NCI-H1436 (cell line): Measurements from ENCODE around the gene CBFA2T2.
"Not testable (repeated sequence)": the region's sequence is repeated elsewhere in the genome, so short reads cannot be mapped to it uniquely, and the experiment has no call there.

Experiments
- DNase-seq: peaks from one replicate; lab custom pipeline; 2025; lab: John Stamatoyannopoulos, UW

Gene CBFA2T2

DNA sequence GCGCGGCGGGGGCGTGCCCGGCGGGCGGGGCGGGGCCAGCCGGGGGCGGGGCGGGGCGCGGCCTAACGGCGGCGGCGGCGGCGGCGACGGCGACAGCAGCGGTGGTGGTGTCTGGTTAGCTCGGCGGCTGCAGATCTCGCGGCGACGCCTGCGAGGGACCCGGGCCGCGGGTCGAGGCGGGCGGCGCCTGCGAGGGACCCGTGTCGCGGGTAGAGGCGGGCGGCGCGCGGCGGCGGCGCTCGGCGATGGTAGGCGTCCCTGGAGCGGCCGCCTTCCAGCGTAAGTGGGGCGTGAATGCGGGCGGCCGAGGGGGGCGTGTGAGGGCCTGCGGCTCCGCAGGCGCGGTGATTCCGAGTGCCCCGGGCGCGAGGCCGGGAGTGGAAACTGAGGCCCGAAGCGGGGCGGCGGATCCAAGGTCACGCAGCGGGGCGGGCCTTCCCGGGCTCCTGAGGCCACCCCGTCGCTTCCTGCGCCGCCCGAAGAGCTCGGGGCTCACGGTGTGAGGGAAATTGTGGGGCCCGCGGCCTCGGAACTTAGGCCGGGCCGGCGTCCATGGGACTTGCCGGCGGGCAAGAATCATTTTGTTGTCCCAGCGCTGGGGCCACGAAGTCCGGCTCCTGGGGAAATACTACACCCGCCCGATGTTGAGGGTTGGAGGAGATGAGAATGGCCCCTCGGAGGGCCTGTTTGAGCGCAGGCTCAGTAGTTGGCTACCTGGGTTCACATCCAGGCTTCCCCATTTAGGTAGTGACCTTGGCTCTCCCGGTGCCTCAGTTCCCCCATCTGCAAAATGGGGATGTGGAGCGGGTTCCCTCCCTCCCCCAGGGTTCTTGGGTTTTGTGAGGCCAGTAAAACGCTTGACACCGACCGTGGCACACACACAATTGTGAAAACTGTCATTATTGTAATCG is at the start of gene CBFA2T2:
Gene CBFA2T2 (plus strand): TSS at position 74 of the 911 bp plus-strand sequence. CDS start 172 bp downstream, at position 246.
- no peak for DNase-seq

DNA sequence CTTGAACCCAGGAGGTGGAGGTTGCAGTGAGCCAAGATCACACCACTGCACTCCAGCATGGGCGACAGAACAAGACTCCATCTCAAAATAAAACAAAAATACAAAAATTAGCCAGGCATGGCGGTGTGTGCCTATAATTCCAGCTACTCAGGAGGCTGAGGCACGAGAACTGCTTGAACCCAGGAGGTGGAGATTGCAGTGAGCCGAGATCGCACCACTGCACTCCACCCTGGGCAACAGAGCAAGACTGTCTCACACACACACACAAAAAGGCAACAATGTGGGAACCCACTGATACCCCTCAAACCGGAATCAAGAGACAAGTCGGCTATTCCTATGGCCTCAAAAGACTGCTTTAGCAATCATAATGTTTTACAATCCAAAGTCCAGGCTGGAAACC is 49.3 kb upstream of the CBFA2T2 start:
- not testable (repeated sequence) for DNase-seq

DNA sequence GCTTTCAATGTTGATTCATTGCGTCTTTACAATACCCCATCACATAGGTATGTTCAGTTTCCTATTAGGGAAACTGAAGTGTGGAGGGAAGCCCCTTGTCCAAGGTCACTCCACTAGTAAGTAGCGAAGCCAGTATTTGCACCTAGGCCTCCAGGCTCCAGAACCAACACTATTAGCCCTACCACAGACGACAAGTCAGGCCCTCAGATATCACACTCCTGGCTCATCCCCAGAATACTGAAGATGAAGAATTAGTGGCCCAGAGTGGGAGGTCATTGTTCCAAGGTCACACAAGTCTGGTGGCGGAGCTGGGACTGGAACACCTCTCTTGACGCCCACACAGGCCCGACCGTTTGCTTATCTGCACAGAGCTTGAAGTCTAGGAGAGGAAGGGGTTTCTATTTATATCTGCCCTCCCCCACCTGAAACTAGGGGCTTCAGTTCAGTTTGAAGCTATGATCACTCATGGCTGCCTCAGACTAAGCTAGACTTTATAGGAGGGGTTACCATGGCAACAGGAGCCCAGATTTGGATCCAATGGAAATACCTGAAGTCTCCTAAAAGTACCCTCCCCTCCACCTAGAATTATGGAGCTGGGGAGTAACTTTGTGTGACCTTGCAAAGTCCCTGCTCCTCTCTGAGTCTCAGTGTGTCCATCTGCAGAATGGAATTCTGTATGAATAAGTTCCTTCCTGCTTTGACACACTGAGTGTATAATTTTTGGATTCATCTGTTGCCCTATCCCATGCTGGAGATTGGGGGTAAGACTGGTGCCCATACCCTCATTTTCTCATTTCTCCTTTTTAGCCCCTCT is 48.5 kb upstream of the CBFA2T2 start:
- DNase-seq, result no peak

DNA sequence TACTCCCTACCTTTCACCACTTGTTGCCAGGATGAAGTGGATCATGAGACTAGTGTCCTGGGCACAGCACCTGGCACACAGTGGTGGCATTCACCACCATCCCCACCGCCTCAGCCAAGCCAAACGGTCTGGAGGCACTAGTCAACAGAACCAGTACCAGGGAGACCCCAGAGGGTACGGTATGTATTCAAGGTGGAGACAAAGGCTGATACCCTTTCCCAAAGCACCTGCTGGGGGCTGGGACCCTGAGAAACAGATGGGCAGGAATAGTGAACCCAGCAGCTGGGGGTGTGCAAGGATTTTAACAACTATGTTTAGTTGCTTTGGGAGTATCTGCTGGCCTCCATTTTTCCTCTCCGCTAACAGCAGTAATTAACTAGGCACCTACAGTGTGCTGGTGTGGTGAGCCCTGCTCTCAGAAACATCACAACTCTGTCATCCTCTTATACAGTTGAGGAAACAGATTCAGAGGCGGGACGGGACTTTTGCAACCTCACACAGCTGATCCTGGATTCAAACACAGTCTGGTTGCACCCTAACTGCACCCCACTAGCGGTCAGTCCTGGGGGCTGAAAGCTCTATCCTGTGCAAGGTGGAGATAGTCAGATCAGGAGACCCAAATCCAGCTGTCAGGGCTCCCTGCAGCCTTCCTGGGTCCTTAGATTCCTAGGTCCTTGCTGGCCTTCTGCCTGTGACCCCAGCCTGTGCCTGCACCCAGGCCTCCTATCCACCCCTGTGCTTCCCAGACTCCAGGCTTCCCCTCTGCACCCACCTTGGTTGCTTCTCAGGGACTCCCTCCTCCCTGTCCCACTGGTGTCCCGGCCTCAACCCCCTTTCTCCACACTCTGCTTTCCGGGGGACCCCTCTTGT is 47.5 kb upstream of the CBFA2T2 start:
- DNase-seq, result no peak

DNA sequence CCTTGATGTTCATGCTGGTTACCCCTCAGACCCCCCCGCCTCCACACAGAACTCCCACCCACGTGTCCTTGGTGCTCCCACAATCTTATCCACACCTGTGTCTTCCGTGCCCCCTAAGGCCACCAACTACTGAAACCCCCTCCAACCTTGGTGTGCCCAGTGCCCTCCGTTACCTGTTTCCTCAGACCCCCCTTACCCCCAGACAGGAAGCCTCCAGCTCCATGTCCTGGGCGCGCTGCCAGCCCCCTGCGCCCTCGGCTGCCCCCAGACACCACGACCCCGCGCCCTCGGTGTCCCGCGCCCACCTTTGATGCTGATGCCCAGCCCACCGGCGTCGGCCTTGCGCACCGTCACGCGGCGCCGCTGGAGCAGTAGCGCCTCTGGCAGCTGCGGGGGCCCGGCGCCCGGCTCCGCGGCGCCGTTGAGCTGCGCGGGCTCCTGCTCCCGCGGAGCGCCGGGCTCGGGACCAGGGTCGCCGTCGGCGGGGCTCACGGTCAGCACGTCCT is 46.8 kb upstream of the CBFA2T2 start:
- DNase-seq, result peak; percentile 22

DNA sequence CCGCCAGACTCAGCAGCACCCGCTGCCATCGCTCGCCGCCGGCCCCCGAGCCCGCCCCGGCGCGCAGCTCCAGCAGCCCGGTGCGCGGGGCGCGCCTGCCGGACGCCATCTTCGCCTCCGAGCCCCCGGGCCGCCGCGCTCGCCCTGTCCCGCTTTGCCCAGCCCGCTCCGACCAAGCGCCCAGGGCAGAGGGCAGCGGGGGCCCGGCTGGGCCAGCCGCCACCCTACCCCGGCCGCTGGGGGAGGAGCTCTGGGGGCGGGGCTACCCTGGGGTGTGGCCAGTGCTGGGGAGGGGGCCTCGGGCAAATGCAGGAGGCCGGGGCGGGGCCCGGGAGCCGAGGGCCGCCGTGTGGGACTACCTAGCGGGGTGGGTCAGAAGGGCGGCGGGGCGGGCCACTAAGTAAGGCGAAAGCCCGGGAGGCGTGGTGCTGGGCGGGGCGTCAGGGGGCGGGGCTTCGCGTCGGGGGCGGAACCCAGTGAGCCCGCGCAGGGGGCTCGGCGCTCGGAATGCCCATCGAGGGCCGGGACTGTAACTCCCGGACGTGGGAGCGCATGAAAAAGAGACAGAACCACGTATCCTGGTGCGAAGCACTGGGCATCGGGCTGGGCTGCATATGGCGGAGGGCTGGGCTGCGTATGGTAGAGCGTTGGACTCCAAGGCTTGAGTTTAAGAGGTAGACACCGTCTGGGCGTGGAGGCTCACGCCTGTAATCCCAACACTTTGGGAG is 46.2 kb upstream of the CBFA2T2 start, which contains the start of gene SNTA1:
Gene SNTA1 (minus strand): TSS at position 252 of the 728 bp plus-strand sequence. CDS start 143 bp downstream, at position 109.
- peak; percentile 83 for DNase-seq

DNA sequence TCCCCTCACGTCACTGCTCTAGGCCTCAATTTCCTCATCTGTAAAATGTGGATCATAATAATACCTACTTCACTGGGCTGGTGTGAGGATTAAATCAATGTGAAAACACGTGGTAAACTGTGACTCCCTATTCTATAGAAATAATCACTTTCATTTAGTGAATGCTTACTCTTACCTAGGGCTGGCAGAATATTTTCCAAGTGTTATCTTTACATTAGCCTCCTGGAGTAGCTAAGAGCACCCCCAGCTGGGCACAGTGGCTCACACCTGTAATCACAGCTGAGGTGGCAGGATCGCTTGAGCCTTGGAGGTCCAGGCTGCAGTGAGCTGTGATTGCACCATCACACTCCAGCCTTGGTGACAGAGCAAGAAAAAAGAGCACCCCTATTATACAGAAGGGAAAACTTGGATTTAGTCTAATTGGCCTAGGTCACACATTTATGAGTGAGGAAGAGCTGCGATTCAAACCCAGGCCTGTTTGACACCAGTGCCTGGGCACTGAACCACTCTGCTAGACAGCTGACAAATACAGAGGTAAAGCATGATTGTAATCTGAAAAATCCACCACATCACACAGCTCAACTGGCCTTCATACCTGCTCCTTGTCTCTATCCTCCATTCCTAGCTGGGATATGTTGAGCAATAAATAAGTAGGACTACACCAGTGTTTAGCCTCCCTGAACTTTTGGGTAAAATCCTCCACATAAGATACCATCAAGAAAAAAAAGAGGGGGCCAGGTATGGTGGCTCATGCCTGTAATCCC is 44.9 kb upstream of the CBFA2T2 start:
- no peak for DNase-seq

DNA sequence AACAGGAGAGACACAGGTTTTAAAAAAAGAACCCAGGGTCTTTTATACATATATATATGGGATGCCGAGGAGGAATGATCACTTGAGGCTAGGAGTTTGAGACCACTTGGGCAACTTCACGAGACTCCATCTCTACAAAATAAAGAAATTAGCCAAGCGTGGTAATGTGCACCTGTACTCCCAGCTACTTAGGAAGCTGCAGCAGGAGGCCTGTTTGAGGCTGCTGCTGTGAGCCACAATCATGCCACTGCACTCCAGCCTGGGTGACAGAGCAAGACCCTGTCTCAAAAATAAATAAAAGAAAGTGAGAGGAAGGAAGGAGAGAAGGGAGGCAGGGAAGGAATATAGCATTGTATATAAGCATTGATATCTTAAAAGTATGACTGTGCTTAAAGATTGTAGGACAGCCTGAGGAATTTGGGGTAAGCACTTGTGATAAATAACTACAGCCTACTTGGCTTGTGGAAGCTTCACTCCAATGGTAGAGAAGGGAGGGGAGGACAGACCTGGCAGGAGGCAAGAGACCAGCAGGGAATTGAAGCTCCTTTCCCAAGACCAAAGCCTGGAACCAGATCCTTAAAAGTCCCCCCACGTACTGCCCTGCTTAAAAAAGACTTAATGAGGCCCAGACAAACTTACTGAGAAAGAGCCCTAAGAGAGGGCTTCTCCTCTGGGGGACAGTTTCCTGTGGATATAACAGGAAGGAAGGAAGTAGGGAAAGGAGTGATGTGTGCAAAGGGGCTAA is 43.8 kb upstream of the CBFA2T2 start:
- DNase-seq, result no peak

DNA sequence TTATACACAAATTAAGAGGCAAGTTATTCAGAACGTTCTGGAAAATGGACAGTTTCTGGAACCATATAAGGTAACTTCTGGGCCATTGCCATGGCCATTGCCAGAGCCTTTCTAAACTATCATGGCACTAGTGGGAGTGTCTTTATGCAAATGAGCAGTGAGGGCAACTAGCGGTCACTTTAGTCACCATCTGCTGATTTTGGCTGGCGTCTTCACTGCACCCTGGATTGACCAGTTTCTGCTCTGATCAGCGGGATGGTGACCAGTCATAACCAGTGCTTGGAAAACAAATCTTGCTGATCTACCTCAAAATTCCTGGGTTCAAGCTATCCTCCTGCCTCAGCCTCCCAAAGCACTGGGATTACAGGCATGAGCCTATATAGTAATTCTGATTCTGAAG is 39.0 kb upstream of the CBFA2T2 start:
- DNase-seq, result no peak

DNA sequence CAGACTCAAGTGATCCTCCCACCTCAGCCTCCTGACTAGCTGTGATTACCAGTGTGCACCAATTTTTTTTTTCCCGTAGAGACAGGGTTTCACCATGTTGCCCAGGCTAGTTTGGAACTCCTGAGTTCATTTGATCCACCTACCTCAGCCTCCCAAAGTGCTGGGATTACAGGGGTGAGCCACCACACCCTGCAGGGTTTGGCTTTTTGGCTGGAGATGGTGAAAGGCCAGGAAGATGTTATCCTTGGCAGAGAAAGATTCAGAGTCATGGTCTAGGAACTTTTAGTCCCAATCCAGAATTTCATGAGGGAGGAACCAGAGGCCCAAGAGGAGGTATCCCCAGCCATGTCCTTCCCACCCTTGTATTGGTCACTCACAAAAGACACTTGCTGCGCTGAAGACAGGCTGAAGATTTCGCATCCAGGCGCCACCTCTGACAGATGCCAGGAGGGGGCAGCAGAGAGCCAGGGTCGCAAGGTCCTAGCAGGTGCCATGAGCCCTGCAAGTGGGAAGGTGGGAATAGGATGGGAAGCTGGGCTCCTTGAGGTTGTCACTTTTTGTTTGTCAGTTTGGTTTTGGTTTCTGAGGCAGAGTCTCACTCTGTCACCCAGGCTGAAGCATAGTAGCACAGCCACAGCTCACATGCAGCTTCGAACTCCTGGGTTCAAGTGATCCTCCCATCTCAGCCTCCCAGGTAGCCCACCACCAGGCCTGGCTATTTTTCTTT is 32.8 kb upstream of the CBFA2T2 start:
- peak; percentile 62 for DNase-seq

DNA sequence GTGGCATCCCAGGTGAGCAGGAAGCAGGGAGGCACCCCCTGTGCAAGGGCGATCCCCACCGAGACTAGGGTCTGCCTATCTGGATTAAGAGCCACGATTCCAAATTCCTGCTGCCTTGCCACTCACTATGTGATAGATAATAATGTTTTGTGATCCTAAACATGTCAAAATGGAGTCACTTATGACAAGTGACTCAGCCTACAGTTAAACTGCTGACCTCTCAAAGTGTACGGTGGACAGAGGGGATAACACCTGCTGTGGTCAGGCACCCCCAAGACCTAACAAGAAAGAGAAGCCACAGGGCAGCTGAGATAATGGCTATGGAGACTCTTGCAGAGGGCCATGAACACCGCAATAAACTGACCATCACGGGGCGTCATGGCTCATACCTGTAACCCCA is 30.3 kb upstream of the CBFA2T2 start:
- no peak for DNase-seq

DNA sequence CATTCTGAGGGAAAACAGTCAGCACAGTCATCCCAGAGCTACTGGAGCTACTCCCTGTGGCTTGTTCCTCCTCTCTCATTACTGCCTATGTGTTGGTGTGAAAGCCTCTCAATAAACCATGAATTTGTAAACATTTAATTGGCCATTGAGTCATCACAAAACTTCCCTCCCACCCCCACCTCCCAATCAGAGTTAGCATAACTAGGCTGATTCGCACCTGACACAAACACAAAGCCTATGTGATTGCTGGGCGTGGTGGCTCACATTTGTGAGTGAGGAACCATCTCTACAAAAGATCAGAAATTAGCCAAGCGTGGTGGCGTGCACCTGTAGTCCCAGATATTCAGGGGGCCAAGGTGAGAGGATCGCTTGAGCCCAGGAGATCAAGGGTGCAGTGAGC is 29.2 kb upstream of the CBFA2T2 start:
- DNase-seq, result peak; percentile 71

DNA sequence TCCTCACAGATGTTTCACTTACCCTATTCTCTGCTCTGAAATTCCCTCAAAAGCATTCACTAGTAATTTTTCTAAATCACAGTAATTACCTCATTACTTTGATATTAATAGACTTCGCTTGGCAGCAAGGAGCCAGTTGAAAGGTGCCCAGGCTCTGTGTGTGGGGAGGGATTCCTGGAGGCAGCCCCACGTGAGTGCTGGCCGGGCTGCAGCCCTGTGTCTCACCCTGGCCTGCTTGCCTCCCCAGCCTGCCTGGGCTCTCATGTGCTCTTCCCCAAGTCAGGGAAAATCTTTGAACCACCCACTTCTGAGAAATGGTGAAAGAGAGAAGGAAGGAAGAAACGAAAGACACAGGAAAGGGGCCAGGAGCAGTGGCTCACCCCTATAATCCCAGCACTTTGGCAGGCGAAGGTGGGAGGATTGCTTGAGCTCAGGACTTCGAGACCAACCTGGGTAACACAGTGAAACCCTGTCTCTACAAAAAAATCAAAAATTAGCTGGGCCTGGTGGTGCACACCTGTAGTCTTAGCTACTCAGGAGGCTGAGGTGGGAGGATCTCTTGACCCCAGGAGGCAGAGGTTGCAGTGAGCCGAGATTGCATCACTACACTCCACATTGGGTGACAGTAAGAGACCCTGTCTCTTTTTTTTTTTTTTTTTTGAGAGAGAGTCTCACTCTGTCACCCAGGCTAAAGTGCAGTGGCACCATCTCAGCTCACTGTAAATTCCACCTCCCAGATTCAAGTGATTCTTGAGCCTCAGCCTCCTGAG is 26.4 kb upstream of the CBFA2T2 start:
- no peak for DNase-seq

DNA sequence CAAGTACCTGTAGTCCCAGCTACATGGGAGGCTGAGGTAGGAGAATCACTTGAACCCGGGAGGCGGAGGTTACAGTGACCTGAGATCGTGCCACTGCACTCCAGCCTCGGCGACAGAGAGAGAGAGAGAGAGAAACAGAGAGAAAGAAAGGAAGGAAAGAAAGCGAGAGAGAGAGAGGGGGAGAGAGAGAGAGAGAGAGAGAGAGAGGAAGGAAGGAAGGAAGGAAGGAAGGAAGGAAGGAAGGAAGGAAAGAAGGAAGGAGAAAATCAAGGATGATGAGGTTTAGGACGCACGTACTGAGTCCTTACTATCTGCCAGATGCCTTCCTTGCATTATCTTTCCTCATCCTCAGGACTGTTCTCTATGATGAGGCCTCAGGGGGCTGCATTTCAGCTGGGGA is 25.1 kb upstream of the CBFA2T2 start:
- not testable (repeated sequence) for DNase-seq

DNA sequence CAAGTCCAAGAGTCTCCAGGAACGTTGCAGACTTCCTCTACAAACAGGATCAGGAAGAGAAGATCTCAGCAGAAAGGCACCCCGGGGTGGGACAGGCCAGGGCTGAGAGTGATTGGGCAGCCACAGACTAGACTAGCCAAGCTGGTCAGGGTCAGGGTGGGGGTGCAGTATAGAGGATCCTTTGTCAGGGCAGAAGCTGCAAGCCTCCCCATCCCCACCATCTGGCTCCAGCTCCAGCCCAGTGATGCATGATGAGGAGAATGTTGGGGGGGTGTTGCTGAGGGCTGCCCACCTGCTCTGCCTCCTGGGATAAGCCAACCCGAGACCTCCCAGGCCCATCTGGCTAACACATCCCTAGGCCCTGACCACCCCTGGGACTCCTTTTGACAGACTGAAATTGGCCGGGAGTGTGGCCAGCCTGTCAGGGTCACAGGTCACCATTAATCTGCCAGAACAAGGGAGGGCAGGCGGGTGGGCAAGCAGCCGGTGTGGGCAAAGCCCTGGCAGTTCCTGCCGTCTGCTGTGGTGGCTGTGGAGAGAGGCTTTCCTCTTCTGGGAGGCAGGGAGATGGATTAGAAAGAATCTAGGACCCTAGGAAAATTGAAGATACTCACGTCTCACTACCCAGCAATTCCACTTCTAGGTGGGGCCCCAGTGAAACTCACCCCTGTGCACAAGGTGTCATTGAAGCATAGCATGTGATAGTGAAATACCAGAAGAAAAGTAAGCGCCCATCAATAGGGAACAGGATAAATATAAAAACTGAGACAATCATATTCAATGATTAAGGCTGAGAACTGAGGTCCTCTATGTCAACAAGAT is 24.2 kb upstream of the CBFA2T2 start:
- no peak for DNase-seq

DNA sequence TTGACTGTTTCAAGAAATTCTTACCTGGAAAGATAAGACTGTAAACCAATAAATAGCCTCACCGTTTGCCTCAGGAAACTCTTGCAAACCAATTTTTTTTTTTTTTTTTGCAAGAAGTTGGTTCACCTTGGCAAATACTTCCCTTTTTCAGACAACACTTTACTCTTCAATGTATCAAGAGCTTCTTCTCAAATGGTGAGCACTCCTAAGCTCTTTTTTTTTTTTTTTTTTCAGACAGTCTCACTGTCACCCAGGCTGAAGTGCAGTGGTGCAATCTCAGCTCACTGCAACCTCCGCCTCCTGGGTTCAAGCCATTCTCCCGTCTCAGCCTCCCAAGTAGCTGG is 23.6 kb upstream of the CBFA2T2 start:
- no peak for DNase-seq

DNA sequence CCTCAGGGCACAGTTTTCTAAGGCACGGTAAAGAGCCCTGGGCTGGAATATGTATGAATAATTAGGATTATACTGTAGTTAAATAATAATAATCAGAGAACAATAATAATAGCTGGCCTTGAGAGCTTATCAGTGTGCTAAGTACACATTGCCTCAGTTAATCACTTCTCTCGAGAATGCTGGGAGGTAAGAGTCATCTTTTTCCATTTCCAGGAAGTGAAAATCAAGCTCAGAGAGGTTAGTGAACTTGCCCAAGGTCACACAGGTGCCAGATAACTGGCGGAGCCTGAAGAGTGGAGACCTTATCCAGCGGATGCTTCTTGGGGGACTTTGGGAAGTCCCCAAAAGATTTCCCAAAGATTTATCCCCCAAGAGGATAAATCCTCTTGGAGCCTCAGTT is 19.4 kb upstream of the CBFA2T2 start:
- no peak for DNase-seq
